Measurements from ENCODE around the gene UNC5B. TPM values are rescaled to one million over a fixed set of nuclear protein-coding genes. Genes with fewer than 3 reads are reported as not detected.
"Not testable (repeated sequence)": the region's sequence is repeated elsewhere in the genome, so short reads cannot be mapped to it uniquely, and the experiment has no call there.

Gene UNC5B
- total RNA-seq, 2 experiments from 2014 or later: not detected

DNA sequence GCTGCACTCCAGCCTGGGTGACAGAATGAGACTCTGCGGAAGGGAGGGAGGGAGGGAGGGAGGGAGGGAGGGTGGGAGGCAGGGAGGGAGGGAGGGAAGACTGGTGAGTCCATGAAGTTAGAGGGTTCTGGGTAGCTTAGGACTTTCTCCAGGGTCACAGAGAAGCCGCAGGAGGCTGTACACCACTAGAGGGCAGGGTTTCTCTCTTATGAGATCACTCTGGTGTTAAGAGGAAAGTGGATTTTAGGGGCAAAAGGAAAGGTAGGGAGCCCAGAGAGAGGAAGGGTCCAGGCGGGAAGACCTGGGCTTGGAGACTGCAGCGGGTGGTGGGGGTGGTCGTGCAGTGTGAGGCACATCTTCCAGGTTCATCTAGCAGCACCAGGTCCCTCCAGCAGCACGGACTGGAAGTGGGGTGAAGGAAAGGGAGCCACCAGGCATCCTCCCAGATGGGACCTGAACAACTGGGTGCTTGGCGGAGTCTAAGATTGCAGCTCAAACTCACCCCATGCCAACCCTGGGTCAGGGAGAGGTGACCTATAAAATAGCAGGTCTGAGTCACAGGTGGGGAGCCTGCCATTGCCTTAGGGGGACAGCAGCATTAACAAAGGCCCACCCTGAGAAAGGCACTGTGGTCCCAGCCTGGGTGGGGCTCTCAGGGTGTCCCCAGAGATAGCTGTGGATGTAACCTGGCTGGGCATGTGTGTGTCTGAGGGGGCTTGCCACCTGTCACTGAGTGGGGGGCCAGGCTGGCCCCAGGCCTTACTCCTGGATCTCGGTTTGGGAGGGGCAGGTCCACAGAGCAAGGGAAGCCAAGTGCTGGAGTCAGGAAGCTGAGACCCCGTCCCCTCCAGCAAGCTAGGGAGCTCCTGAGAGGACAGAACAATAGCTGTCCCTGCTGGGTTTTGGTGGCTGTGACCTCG, 58.2 kb downstream of the UNC5B start:
- Mint-ChIP-seq H3K4me3 (no peak overlapping the region), H3K36me3 (ENCODE audit: low read depth) (no peaks in the 10 kb centered on the region), H3K9me3 (no peaks in the 10 kb centered on the region), H3K27ac (no peak overlapping the region), H3K27me3 (no peaks in the 10 kb centered on the region), H3K4me1 (no peaks in the 10 kb centered on the region)
- POLR2A ChIA-PET: no interaction called here
- CTCF ChIA-PET: interaction anchor here (0.7 to 2.4 kb wide), 7 partner anchors 10 to 55 kb away, joined by 3 to 7 read pairs (median 3); partner anchors contain the start of gene SLC29A3
- peak; percentile 38 for DNase-seq

DNA sequence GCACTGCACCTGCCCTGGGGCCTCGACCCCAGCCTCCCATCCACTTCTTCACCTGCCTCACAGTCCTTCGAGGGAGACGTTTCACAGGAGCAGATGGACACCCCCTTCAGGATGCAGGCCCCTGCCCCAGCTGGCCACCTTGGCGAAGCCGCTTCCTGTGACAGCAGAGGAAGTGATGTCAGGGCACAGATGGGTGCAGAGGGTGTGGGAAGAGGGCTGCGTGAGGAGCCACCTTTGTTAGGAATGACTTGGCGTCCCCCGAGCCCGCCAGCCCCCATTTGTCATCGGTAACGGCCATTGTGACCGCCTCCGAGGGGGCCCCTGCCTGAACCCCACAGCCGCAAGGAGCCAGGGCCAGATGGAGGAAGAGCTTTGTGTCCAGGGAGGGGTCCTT, 59.3 kb downstream of the UNC5B start:
- Mint-ChIP-seq H3K4me1 (no peaks in the 10 kb centered on the region), H3K27ac (no peak overlapping the region), H3K9me3 (no peaks in the 10 kb centered on the region), H3K27me3 (no peaks in the 10 kb centered on the region), H3K4me3 (no peak overlapping the region), H3K36me3 (ENCODE audit: low read depth) (no peaks in the 10 kb centered on the region)
- no peak for DNase-seq
- ChIA-PET CTCF (interaction anchor here (1.3 to 2.4 kb wide), 3 partner anchors 9 to 47 kb away, joined by 3 to 7 read pairs (median 4); partner anchors contain the start of gene SLC29A3), POLR2A (no interaction called here)

DNA sequence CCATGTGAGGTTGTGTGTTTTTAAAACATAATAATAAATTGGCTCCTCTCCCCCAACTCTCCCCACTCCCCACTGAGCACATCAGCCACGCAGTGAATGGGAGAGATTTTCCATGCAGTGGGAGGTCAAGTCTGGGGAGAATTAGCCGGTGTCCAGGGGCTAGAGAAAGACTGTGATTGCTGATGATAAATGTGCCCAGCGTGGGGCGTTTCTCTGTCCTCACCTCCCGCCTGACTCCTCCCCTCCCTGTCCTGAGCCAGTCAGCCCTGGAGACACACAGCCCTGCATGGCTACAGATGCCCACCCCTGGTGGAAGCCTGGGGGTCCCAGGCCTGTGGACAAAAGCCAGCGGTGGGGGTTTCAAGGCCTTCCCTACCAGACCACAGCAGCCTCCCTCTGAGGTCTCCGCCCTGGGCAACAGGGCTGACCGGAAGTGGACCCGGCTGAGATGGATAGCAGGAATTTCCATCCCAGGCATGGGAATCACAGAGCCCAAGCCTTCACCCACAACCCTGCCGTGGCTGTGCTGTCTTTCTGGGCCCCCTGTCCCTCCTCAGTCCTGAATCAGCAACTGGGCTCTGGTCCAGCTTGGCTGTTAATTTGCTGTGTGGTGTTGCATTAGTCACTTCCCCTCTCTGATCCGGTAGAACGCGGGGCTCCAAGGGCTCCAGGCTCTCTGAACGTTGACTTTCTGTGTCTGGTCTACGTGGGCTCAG, 59.8 kb downstream of the UNC5B start:
- H3K27me3 Mint-ChIP-seq: no peaks in the 10 kb centered on the region
- no peaks in the 10 kb centered on the region for H3K9me3 Mint-ChIP-seq
- no peak for DNase-seq
- ChIA-PET CTCF (interaction anchor here (2.4 kb wide), 1 partner anchor 13 kb away, joined by 7 read pairs; no protein-coding TSS in a partner anchor), POLR2A (no interaction called here)
- H3K36me3 Mint-ChIP-seq (ENCODE audit: low read depth): no peaks in the 10 kb centered on the region
- no peak overlapping the region for H3K27ac Mint-ChIP-seq
- H3K4me3 Mint-ChIP-seq: no peak overlapping the region
- H3K4me1 Mint-ChIP-seq: no peaks in the 10 kb centered on the region

DNA sequence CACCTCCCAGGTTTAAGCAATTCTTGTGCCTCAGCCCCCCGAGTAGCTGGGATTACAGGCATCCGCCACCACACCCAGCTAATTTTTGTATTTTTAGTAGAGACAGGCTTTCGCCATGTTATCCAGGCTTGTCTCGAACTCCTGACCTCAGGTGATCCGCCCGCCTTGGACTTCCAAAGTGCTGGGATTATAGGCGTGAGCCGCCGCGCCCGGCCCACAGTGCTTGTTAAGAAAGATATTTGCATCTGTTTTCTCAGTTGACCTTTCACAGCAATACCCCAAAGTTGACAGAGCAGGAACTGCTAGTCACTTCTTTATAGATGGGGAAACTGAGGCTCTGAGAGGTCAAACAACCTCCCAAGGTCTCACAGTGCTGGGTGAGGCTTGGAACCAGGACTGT, 60.6 kb downstream of the UNC5B start:
- DNase-seq; H3K27ac Mint-ChIP-seq; H3K4me1 Mint-ChIP-seq; H3K4me3 Mint-ChIP-seq; POLR2A ChIA-PET; H3K36me3 Mint-ChIP-seq (ENCODE audit: low read depth); H3K27me3 Mint-ChIP-seq; H3K9me3 Mint-ChIP-seq; CTCF ChIA-PET: not testable (repeated sequence)

DNA sequence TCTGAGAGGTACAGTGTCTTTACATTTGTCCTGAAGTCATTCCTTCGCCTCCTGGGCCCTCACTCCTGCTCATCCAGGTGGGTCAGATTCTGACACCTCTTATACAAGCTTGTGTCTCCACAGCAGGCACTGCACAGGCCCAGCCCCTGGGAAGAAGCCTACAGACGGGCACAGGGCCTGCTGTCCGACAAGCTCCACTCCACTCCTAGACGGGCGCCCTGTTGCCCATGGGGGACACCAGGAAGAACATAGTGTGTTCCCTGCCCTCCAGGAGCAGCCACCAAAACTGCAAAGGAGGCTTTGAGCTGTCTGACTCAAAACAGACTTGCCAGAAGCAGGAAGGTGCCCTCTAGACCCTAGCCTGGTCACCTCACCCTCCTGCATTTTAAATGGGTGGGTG, 61.1 kb downstream of the UNC5B start:
- no peaks in the 10 kb centered on the region for H3K27me3 Mint-ChIP-seq
- CTCF ChIA-PET: no interaction called here
- no peak for DNase-seq
- POLR2A ChIA-PET: no interaction called here
- H3K4me3 Mint-ChIP-seq: no peak overlapping the region
- H3K9me3 Mint-ChIP-seq: no peaks in the 10 kb centered on the region
- no peak overlapping the region for H3K27ac Mint-ChIP-seq
- H3K4me1 Mint-ChIP-seq: no peaks in the 10 kb centered on the region
- no peaks in the 10 kb centered on the region for H3K36me3 Mint-ChIP-seq (ENCODE audit: low read depth)

DNA sequence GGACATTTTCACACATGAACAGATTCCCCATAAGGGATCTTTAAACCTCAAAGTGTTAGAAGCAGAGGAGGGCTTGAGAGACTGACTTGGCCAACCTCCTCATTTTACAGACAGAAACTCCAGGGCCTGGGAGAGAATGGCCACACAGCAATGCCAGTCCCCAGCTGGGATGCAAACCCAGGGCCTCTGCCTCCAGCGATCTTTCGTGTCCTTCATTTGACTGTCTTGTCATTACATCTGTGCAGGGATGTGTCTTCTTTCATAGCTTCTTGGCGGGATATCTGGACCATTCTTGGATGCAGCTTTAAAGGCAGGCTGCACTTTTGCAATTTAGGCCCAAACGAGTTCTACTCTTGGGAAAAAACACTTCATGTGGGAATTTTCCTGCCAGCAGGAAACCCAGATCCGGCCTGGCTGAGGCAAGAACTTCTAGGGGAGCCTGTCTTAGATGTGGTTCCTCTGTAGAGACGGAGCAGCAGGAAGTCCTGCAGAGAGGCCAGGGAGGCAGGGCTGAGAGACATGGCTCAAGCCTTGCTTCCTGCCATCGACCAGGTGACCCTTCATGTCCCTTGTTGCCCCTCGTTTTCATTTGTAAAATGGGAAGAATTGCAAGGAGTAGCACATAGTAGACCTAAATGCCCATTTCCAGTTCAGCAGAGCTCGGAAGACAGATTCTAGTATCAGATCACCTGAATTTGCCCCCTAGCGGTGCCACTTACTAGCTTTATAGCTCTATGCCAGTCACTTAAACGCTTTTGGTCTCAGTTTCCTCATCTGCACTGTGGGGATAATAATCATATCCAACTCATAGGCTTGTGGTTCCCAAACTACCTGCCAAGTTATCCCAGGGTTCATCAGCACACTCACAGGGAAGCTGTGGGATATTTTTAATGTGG, 62.8 kb downstream of the UNC5B start:
- H3K4me1 Mint-ChIP-seq: no peaks in the 10 kb centered on the region

DNA sequence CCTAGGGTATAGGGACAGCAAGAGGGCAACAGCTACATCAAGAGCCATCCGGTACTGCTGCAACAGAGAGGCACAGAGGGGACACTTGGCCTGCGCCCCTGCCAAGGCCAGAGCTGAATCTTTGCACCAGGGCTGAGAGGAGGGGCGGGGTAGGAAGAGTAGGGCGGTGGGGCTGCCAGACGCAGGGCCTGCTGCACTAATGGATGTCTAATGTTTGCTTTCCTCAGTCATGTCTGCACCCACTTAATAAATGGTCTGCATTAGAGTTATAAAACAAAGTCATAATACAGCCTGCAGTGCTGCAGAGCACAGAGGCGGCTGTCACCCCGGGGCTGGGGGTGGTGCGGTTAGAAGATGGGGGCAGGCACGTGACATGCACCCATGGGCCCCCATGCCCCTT, 64.5 kb downstream of the UNC5B start:
- Mint-ChIP-seq H3K4me3 (no peak overlapping the region), H3K36me3 (ENCODE audit: low read depth) (no peaks in the 10 kb centered on the region), H3K4me1 (no peaks in the 10 kb centered on the region), H3K27ac (no peak overlapping the region), H3K27me3 (no peaks in the 10 kb centered on the region), H3K9me3 (no peaks in the 10 kb centered on the region)
- ChIA-PET POLR2A (no interaction called here), CTCF (no interaction called here)
- no peak for DNase-seq

More for the DNA sequence above, 62.8 kb downstream of the UNC5B start:
- Mint-ChIP-seq H3K36me3 (ENCODE audit: low read depth) (no peaks in the 10 kb centered on the region), H3K4me3 (no peak overlapping the region), H3K9me3 (no peaks in the 10 kb centered on the region), H3K27me3 (no peaks in the 10 kb centered on the region), H3K27ac (no peak overlapping the region)
- CTCF ChIA-PET: no interaction called here
- no peak for DNase-seq
- POLR2A ChIA-PET: no interaction called here

DNA sequence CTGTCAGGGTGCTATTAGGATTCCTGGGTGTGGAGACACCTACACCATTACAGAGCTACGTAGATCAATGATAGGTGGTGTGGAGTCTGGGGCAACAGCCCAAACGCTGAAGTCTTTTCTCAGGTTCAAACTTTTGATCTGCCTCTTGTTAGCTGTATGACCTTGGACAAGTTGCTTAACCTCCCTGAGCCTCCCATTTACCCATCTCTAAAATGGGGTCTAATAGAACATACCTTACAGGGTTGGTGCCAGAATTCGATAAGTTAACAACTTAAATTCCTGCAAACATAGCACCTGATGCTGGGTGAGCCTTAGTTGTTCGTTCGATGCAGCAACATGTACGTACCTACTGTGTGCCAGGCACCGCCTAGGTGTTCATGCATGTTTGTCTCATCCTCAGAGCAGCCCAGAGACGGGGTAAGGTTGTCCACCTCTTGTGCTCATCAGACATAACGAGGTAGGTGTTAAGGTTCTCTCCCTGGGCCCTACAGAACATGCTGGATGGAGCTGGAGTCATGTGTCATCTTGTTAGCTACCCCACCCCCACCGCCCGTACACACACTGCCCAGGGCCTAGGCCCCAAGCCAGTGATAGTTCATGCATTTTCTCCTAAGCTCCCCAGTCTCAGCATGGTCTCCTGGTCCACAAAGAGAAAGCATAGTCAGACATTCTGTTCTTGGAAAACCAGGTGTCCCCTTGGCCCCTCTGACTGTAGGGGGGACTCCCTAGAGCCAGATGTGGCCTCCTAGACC, 65.7 kb downstream of the UNC5B start:
- Mint-ChIP-seq H3K36me3 (ENCODE audit: low read depth) (no peaks in the 10 kb centered on the region), H3K27me3 (no peaks in the 10 kb centered on the region), H3K9me3 (no peaks in the 10 kb centered on the region), H3K4me3 (no peak overlapping the region), H3K27ac (no peak overlapping the region), H3K4me1 (no peaks in the 10 kb centered on the region)
- DNase-seq: no peak
- CTCF ChIA-PET: no interaction called here
- POLR2A ChIA-PET: no interaction called here

DNA sequence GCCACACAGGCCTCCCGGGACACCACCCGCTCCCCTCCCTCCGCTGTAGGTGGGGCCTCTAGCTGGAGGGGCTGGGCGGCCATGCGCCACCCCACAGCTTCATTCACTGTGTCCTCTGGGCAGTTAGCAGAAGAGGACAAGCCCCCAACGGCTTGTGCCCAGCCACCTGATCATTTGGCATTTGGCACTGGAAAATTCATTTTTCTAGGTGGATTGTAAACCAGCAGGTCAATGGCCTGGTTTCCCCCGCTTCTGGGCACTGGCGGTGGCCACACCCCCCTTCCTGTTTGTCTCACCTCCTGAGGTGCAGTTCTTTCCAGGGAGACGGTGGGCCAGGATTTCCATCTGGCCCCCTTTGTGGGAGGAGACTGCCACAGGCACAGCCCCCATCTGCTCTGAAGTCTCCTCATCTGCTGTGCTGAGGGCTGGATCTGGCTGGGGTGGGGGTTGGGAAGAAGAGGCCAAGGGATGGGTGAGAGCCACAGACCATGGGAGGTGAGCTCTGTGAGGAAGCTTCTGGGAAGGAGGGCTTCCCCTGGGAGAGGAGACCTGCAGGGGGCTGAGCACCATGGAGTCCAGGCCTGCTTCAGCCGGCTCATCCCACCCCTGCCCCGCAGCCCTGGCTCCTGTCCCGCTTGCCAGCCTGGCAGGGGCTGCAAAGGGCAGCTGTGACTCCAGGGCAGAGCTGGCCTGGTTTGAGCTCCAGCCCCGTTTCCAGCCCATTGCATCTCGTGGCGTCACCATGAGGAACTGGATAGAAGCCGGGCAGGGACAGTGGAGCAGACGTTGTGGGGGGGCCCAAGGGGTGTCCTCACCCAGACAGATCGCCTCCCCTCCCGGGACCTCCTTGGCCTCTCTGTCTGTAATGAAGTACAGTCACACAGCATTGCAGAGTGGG, 66.6 kb downstream of the UNC5B start:
- Mint-ChIP-seq H3K4me1 (no peaks in the 10 kb centered on the region), H3K27ac (no peak overlapping the region), H3K27me3 (no peaks in the 10 kb centered on the region), H3K9me3 (no peaks in the 10 kb centered on the region), H3K4me3 (no peak overlapping the region), H3K36me3 (ENCODE audit: low read depth) (no peaks in the 10 kb centered on the region)
- CTCF ChIA-PET: no interaction called here
- POLR2A ChIA-PET: no interaction called here
- DNase-seq: no peak

DNA sequence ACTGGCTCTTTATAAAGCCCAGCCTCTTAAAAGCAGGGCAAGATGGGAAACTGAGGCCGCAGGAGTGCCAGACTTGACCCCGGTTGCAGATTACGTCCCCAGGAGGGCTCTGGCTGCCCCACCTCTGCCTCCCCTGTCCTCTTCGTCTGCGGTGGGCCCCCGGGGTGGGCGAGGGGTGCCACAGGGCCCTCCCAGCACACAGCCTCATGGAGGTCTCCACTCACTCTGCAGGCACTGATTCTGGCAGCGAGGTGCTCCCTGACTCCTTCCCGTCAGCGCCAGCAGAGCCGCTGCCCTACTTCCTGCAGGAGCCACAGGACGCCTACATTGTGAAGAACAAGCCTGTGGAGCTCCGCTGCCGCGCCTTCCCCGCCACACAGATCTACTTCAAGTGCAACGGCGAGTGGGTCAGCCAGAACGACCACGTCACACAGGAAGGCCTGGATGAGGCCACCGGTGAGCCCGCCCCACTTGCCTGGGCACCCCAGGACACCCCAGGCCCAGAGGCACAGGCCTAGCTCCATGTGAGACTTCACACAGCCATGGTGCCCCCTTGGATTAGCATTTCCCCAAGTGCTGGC, 67.3 kb downstream of the UNC5B start:
- Mint-ChIP-seq H3K4me1 (no peaks in the 10 kb centered on the region), H3K36me3 (ENCODE audit: low read depth) (no peaks in the 10 kb centered on the region), H3K9me3 (no peaks in the 10 kb centered on the region), H3K27me3 (no peaks in the 10 kb centered on the region), H3K4me3 (no peak overlapping the region), H3K27ac (no peak overlapping the region)
- CTCF ChIA-PET: interaction anchor here (1.4 kb wide), 1 partner anchor 8 kb away, joined by 4 read pairs; no protein-coding TSS in a partner anchor
- no peak for DNase-seq
- POLR2A ChIA-PET: no interaction called here

DNA sequence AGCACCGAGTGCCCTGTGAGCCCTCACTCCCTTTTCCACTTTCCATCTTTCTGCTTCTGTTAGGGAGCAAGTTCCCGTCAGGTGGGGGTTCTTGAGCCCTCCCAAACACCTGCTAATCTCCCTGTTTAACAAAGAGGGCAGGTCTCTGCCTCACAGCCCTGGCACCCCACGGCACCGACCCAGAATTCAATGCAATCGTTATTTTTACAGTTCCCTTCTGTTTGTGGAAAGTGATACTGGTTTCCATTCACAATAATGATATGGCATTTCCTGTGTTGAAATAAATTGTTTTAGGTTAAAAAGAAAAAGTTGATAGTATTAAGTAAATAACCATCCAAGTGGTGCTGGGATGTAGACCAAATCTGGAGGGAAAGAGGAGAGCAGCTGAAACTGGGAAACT, 67.8 kb downstream of the UNC5B start:
- no peaks in the 10 kb centered on the region for H3K4me1 Mint-ChIP-seq
- H3K4me3 Mint-ChIP-seq: no peak overlapping the region
- H3K27me3 Mint-ChIP-seq: no peaks in the 10 kb centered on the region
- CTCF ChIA-PET: interaction anchor here (1.4 kb wide), 1 partner anchor 9 kb away, joined by 4 read pairs; no protein-coding TSS in a partner anchor
- POLR2A ChIA-PET: no interaction called here
- no peaks in the 10 kb centered on the region for H3K36me3 Mint-ChIP-seq (ENCODE audit: low read depth)
- DNase-seq: no peak
- H3K27ac Mint-ChIP-seq: no peak overlapping the region
- H3K9me3 Mint-ChIP-seq: no peaks in the 10 kb centered on the region
